Measurements from ENCODE around the gene PROSER2.
"Not testable (repeated sequence)": the region's sequence is repeated elsewhere in the genome, so short reads cannot be mapped to it uniquely, and the experiment has no call there.

PROSER2 gene

DNA sequence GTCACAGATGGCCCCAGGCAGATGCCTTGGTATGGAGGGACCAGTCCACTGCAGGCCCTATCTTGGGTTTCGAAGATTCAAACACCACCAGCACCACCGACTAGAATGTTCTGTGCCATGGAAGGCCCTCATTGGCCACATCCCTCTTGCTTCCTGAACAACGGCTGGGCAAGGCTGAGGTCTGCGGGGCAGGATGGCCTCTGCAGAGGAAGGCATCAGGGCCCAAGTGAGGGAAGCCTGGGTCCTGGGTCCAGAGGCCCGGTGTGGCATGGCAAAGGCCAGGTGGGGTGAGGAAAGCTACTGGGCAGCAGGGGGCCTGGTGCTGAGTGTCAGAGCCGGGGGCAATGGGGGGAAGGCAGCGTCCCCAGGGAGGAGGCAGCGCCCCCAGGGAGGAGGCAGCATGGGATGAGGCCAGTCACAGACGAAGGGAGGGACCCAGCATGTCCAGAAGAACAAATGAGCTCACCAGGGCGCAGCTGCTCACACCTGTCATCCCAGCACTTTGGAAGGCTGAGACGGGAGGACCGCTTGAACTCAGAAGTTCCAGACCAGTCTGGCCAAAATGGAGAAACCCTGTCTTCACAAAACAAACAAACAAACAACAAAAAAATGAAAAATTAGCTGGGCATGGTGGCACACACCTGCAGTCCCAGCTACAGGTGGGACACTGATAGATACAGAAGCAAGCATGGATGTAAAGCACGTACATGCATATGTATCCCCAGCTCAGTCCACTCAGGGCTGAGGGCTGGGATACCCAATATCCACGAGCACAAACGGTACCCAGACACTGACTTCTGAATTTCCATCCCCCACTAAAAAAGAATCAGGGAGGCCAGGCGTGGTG is 64.4 kb downstream of the PROSER2 start:
- Mint-ChIP-seq H3K27me3 (no peaks in the 10 kb centered on the region), H3K4me1 (peaks cover 4% of the 10 kb centered on the region), H3K36me3 (ENCODE audit: insufficient read depth) (no peaks in the 10 kb centered on the region), H3K9me3 (no peaks in the 10 kb centered on the region), H3K4me3 (no peak overlapping the region), H3K27ac (ENCODE audit: low read depth) (no peak overlapping the region)
- no peak for ATAC-seq (replicated peaks; ENCODE audit: extremely low read depth, poor library complexity, severe bottlenecking)
- DNase-seq (ENCODE audit: low spot score in 2 of 2) = no peak

DNA sequence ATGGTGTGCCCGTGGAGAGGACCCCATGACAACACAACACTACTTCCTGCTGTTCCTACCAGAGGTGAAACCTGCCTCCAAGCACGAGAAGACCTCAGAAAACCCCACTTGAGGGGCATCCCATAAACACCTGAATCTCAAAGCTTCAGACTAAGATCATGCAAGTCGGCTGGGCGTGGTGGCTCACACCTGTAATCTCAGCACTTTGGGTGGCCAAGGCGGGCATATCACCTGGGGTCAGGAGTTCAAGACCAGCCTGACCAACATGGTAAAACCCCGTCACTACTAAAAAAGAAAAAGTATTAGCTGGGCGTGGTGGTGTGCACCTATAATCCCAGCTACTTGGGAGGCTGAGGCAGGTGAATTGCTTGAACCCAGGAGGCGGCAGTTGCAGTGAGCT is 66.1 kb downstream of the PROSER2 start:
- H3K36me3 Mint-ChIP-seq (ENCODE audit: insufficient read depth); H3K27me3 Mint-ChIP-seq; H3K9me3 Mint-ChIP-seq; ATAC-seq (replicated peaks; ENCODE audit: extremely low read depth, poor library complexity, severe bottlenecking); DNase-seq (ENCODE audit: low spot score in 2 of 2); H3K4me3 Mint-ChIP-seq; H3K4me1 Mint-ChIP-seq; H3K27ac Mint-ChIP-seq (ENCODE audit: low read depth): not testable (repeated sequence)

DNA sequence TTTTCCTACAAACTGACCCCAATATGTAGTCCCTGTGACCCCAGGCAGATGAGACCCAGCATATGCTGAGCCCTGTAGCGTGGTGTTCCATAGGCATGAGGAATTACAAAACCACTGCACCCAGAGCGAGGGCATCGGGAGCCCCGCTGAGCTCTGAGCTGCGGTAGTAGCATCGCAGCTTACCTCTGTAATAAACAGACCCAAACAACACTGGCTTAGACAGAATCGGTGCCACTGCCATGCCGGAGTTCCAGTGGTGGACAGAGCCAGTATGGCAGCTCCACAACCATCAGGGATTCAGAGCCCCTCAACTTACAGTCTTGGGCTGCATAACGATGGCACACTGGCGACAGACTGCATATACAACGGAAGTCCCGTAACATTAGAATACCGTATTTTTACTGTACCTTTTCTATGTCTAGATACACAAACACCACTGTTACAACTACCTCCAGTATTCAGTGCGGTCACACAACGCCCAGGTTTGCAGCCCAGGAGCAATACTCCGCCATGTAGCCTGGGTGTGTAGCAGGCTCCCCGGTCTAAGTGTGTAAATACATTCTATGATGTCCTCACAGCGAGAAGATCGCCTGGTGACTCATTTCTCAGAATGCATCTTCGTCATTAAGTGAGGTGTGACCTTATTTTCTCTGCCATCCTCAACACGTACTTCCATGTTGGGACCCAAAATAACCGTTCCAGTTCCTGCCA is 68.8 kb downstream of the PROSER2 start:
- no peak for ATAC-seq (replicated peaks; ENCODE audit: extremely low read depth, poor library complexity, severe bottlenecking)
- no peak overlapping the region for H3K27ac Mint-ChIP-seq (ENCODE audit: low read depth)
- no peak for DNase-seq (ENCODE audit: low spot score in 2 of 2)
- no peaks in the 10 kb centered on the region for H3K9me3 Mint-ChIP-seq
- no peaks in the 10 kb centered on the region for H3K27me3 Mint-ChIP-seq
- no peaks in the 10 kb centered on the region for H3K4me1 Mint-ChIP-seq
- H3K4me3 Mint-ChIP-seq = no peak overlapping the region
- no peaks in the 10 kb centered on the region for H3K36me3 Mint-ChIP-seq (ENCODE audit: insufficient read depth)

DNA sequence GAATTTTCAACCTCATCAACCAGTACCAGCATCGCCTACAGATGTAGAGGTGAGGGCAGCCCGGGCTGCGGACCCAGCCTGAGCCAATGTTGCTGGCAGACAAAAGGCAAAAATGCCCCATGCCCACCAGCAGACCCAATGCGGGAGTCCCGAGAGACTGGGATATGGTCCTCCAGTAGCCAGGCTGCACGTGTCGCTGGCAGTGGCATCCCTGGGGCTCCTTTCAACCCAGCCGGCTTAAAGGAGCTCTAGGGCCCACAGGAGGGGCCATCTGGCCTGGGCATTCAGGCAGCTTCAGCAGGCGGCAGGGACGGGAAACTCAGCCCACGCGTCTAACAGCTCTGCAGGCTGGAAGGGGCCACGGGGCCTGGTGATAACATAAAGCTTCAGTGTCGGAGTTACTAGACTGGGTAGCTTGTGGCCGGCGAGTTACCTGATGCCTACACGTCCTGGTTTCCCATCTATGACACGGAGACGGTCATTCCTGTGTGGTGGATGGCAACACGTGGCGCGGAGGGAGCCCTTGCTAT is 70.7 kb downstream of the PROSER2 start:
- Mint-ChIP-seq H3K9me3 (no peaks in the 10 kb centered on the region), H3K27me3 (no peaks in the 10 kb centered on the region), H3K4me3 (no peak overlapping the region), H3K36me3 (ENCODE audit: insufficient read depth) (no peaks in the 10 kb centered on the region), H3K4me1 (no peaks in the 10 kb centered on the region), H3K27ac (ENCODE audit: low read depth) (no peak overlapping the region)
- no peak for ATAC-seq (replicated peaks; ENCODE audit: extremely low read depth, poor library complexity, severe bottlenecking)
- no peak for DNase-seq (ENCODE audit: low spot score in 2 of 2)

DNA sequence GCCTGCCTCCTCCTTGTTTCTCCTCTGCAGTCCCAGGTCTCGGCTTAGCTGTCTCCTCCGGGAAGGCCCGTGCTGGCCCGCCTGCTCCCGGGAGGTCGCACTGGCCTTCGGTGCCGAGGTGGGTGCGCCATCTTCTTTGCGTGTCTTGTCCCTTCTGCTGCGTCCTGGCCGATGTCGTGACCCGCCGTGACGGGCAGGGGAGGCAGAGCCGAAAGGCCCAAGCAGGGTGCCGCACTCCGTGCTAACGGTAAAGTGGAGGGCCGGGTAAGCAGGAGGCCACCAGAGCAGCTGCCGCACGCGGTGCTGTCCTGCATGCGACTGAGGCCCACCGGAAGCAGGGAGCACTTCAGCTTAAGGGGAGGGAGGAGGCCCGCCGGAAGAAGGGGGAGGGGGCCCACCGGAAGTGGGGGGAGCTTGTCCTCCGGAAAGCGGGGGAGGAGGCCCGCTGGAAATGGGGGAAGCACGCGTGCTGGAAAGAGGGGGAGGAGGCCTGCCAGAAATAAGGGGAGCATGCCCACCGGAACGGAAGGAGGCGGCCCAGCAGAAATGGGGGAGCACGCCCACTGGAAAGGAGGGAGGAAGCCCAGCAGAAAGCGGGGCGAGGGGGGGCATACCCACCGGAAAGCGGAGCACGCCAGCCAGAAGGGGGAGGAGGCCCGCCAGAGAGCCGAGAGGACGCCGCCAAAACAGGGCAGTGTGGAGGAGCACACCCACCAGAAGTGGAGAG is 71.4 kb downstream of the PROSER2 start:
- no peaks in the 10 kb centered on the region for H3K9me3 Mint-ChIP-seq
- H3K4me1 Mint-ChIP-seq = no peaks in the 10 kb centered on the region
- no peak overlapping the region for H3K27ac Mint-ChIP-seq (ENCODE audit: low read depth)
- no peak overlapping the region for H3K4me3 Mint-ChIP-seq
- DNase-seq (ENCODE audit: low spot score in 2 of 2) = no peak
- ATAC-seq (replicated peaks; ENCODE audit: extremely low read depth, poor library complexity, severe bottlenecking) = no peak
- no peaks in the 10 kb centered on the region for H3K36me3 Mint-ChIP-seq (ENCODE audit: insufficient read depth)
- no peaks in the 10 kb centered on the region for H3K27me3 Mint-ChIP-seq

DNA sequence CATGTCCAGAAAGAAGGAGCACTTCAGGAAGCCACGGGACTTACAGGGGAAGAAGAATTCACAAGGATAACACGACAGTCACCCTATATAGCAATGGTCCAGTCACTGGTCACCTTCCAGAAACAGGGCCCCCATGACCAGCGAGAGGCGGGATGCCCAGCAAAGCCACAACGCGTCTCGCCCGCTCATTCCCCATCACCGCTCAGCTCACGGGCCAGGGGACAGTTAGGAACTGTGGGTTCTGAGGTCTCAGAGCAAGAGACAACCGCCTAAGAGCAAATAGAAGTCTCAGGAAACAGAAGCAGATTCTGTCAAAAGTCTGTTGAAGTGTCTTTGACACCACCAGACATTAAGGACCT is 71.9 kb downstream of the PROSER2 start:
- no peak for ATAC-seq (replicated peaks; ENCODE audit: extremely low read depth, poor library complexity, severe bottlenecking)
- no peak overlapping the region for H3K4me3 Mint-ChIP-seq
- no peaks in the 10 kb centered on the region for H3K4me1 Mint-ChIP-seq
- no peak overlapping the region for H3K27ac Mint-ChIP-seq (ENCODE audit: low read depth)
- H3K27me3 Mint-ChIP-seq = no peaks in the 10 kb centered on the region
- H3K36me3 Mint-ChIP-seq (ENCODE audit: insufficient read depth) = no peaks in the 10 kb centered on the region
- DNase-seq (ENCODE audit: low spot score in 2 of 2) = no peak
- no peaks in the 10 kb centered on the region for H3K9me3 Mint-ChIP-seq

DNA sequence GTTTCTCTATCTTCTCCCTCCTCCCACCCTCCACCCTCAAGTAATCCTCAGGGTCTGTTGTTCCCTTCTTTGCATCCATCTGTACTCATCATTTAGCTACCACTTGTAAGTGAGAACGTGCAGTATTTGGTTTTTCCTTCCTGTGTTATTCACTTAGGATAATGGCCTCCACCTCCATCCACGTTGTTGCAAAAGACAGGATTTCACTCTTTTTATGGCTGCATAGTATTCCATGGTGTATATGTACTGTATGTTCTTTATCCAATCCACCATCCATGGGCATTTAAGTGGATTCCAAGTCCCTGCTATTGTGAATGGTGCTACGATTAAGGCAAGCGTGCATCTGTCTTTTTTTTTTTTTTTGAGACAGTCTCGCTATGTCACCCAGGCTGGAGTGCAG is 72.4 kb downstream of the PROSER2 start:
- Mint-ChIP-seq H3K27ac (ENCODE audit: low read depth) (no peak overlapping the region), H3K4me3 (no peak overlapping the region), H3K9me3 (no peaks in the 10 kb centered on the region), H3K4me1 (no peaks in the 10 kb centered on the region), H3K27me3 (no peaks in the 10 kb centered on the region), H3K36me3 (ENCODE audit: insufficient read depth) (no peaks in the 10 kb centered on the region)
- DNase-seq (ENCODE audit: low spot score in 2 of 2) (no peak), ATAC-seq (replicated peaks; ENCODE audit: extremely low read depth, poor library complexity, severe bottlenecking) (no peak)

DNA sequence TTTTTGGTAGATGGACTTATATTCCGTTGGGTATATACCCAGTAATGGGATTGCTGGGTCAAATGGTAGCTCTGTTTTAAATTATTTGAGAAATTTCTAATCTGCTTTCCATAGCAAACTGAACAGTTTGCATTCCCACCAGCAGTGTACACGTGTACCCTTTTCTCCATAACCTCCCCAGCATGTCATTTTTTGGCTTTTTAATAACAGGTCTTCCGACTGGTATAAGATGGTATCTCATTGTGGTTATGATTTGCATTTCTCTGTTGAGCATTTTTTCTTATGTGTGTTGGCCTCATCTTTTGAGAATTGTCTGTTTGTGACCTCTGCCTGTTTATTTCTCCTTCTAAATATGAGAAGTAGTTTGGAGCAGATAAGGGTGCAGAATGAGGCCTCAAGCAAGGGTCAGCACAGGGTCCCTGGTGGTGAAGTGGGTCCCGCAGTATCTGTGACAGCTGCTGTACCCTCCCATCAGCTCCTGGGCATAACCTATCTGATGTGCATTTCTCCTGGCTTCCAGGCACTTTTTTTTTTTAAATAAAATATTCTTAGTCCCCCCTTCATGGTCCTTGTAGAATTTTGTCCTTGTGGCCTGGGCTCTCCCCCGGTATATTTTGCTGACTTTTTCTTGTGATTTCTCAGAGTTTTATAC is 73.5 kb downstream of the PROSER2 start:
- Mint-ChIP-seq H3K27me3 (peaks cover 3% of the 10 kb centered on the region), H3K4me1 (no peaks in the 10 kb centered on the region), H3K9me3 (no peaks in the 10 kb centered on the region), H3K4me3 (no peak overlapping the region), H3K36me3 (ENCODE audit: insufficient read depth) (no peaks in the 10 kb centered on the region), H3K27ac (ENCODE audit: low read depth) (no peak overlapping the region)
- DNase-seq (ENCODE audit: low spot score in 2 of 2) (no peak), ATAC-seq (replicated peaks; ENCODE audit: extremely low read depth, poor library complexity, severe bottlenecking) (no peak)

DNA sequence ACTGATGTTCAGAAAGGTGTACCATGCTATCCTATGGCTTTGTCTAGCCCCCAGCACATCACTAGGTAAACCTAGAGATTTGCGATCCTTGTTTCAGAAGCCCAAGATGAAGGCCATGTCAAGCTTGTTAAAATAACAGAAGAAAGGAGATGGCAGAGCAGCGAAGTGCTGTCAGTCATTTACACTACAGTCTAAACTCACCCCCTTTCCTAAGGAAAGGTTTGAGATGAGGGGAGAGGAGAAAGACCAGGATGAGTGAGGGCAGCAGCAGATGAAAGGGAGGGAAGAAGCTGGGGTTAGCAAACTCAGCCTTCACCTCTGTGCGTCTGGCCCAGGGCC is 74.8 kb downstream of the PROSER2 start:
- Mint-ChIP-seq H3K27ac (ENCODE audit: low read depth) (no peak overlapping the region), H3K4me3 (no peak overlapping the region), H3K9me3 (no peaks in the 10 kb centered on the region), H3K36me3 (ENCODE audit: insufficient read depth) (no peaks in the 10 kb centered on the region), H3K4me1 (no peaks in the 10 kb centered on the region), H3K27me3 (peaks cover 16% of the 10 kb centered on the region)
- no peak for DNase-seq (ENCODE audit: low spot score in 2 of 2)
- no peak for ATAC-seq (replicated peaks; ENCODE audit: extremely low read depth, poor library complexity, severe bottlenecking)

DNA sequence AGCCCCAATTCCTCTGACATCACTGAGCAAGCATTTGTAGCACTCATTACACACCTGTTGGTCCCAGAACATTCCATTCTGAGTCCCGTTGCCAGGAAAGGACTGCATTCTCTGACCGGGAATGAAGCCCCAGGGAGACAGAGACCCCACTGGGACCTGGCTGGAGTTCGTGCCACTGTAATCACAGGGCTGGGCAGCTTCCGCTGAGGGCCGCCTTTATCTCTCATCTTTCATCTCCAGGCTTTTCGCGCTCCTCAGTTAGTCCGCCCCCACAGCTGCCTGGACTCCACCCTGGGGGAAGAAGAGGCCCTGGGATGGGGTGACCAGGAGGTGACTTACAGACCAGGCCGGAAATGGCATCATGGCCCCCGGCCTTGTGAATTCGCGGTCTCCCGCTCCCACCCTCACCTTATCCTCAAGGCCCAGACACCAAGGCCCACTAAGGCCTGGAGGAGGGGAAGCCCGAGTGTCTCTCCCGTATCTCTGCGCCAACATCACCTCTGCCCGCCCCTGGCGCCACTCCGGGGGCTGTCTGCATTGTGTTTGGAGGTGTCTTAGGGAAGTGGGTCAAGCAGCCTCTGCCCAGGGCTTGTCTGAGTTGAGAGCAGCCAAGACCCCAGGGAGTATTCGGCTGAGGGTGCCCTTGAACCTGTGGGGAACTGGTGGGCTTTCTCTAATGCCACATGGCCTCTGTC is 75.4 kb downstream of the PROSER2 start:
- Mint-ChIP-seq H3K9me3 (no peaks in the 10 kb centered on the region), H3K27me3 (peaks cover 19% of the 10 kb centered on the region), H3K27ac (ENCODE audit: low read depth) (no peak overlapping the region), H3K36me3 (ENCODE audit: insufficient read depth) (no peaks in the 10 kb centered on the region), H3K4me3 (no peak overlapping the region), H3K4me1 (no peaks in the 10 kb centered on the region)
- no peak for ATAC-seq (replicated peaks; ENCODE audit: extremely low read depth, poor library complexity, severe bottlenecking)
- no peak for DNase-seq (ENCODE audit: low spot score in 2 of 2)

DNA sequence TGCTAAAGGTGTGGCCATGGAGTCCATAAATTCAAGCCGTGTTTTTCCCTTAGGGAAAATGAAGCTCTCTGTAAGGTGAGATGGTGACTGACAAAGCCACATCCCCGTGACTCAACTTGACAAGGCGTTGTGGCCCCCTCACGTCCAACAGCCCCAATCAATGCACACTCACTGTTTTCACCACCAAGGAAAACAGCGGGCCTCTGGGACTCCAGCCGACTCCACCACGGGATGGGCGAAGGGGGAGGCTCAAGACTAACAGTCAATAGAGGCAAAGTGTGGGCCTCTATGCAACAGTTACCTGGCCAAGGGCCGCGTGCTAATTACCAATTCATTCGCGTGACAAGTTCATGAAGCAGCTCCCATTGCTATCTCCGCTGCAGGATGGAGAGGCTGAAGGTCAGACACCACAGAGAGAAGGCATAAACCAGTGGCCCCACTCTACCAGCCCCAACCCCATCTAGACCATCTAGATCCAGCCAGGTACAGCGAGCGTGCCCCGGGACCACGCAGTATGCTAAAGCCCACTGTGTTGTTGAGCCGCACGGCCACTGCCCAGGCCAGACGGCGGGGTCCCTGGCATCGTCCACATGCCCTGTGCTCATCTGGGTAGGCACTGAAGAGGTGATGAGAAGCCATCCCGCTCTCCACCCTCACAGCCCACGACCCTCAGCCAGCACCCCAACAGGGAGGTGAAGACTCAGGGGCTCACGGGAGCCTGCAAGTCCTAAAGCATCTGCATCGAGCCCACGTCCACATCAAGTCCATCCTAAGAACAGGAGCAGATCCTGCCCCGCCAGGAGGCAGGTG is 76.1 kb downstream of the PROSER2 start:
- Mint-ChIP-seq H3K36me3 (ENCODE audit: insufficient read depth) (no peaks in the 10 kb centered on the region), H3K27me3 (peaks cover 19% of the 10 kb centered on the region), H3K4me3 (no peak overlapping the region), H3K9me3 (no peaks in the 10 kb centered on the region), H3K27ac (ENCODE audit: low read depth) (no peak overlapping the region), H3K4me1 (no peaks in the 10 kb centered on the region)
- DNase-seq (ENCODE audit: low spot score in 2 of 2) (no peak), ATAC-seq (replicated peaks; ENCODE audit: extremely low read depth, poor library complexity, severe bottlenecking) (no peak)

DNA sequence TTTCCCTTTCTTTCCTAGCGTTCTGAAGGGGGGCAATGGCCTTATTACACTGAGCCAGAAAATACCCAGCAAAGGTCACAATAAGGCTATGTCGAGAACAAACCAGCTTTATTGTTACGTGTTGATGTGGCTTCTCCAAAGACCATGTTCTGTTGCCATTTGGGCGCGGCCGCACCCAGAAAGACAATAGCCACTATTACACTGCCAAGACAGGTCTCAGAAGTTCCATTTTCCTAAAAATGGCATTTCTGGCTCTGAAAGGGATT is 77.8 kb downstream of the PROSER2 start:
- ATAC-seq (replicated peaks; ENCODE audit: extremely low read depth, poor library complexity, severe bottlenecking) (no peak), DNase-seq (ENCODE audit: low spot score in 2 of 2) (no peak)
- H3K27me3 Mint-ChIP-seq = peaks cover 19% of the 10 kb centered on the region
- H3K4me1 Mint-ChIP-seq = no peaks in the 10 kb centered on the region
- no peak overlapping the region for H3K4me3 Mint-ChIP-seq
- H3K27ac Mint-ChIP-seq (ENCODE audit: low read depth) = no peak overlapping the region
- H3K36me3 Mint-ChIP-seq (ENCODE audit: insufficient read depth) = no peaks in the 10 kb centered on the region
- H3K9me3 Mint-ChIP-seq = no peaks in the 10 kb centered on the region

Measured in central memory CD8-positive, alpha-beta T cell (primary cell).